ENCODE measurements around the gene AGRN. TPM values are rescaled to one million over a fixed set of nuclear protein-coding genes. Genes with fewer than 3 reads are reported as not detected.

Gene AGRN
- total and polyA plus RNA-seq, 8 donors: 96.8 to 208 (median 149) TPM

GRCh38 chr1:1047963-1048362, 28.0 kb downstream of the AGRN start:
- intact Hi-C loops (cut with DNase I): no loop called here
- DNase-seq (no peak), ATAC-seq (no peak)
- no peaks in the 10 kb centered on the region for H3K9me3 ChIP-seq
- H3K27me3 ChIP-seq: no peaks in the 10 kb centered on the region
- no peak overlapping the region for H3K27ac ChIP-seq
- no peak for TF ChIP-seq CTCF (IDR thresholded peaks at IDR 0.05)
- no peak overlapping the region for H3K4me3 ChIP-seq
- peaks cover 0 to 81% of the 10 kb centered on the region in 2 donors for H3K36me3 ChIP-seq
- H3K4me1 ChIP-seq: no peaks in the 10 kb centered on the region

GRCh38 chr1:1048765-1049164, 28.8 kb downstream of the AGRN start:
- TF ChIP-seq CTCF (IDR thresholded peaks at IDR 0.05): no peak
- Histone ChIP-seq H3K9me3 (no peaks in the 10 kb centered on the region), H3K4me3 (no peak overlapping the region), H3K27me3 (no peaks in the 10 kb centered on the region), H3K36me3 (peaks cover 0 to 81% of the 10 kb centered on the region in 2 donors), H3K4me1 (no peaks in the 10 kb centered on the region), H3K27ac (no peak overlapping the region)
- intact Hi-C loops (cut with DNase I): no loop called here
- no peak for ATAC-seq
- no peak for DNase-seq

- no peak for DNase-seq
- H3K4me3 ChIP-seq: no peak overlapping the region
- no peaks in the 10 kb centered on the region for H3K9me3 ChIP-seq
- H3K27me3 ChIP-seq: no peaks in the 10 kb centered on the region
- no peak for ATAC-seq
- no peaks in the 10 kb centered on the region for H3K4me1 ChIP-seq
- peaks cover 0 to 81% of the 10 kb centered on the region in 2 donors for H3K36me3 ChIP-seq
- intact Hi-C loops (cut with DNase I): no loop called here
- no peak for TF ChIP-seq CTCF (IDR thresholded peaks at IDR 0.05)
- no peak overlapping the region for H3K27ac ChIP-seq
Observed at GRCh38 chr1:1049318-1050165, 29.6 kb downstream of the AGRN start.

DNA sequence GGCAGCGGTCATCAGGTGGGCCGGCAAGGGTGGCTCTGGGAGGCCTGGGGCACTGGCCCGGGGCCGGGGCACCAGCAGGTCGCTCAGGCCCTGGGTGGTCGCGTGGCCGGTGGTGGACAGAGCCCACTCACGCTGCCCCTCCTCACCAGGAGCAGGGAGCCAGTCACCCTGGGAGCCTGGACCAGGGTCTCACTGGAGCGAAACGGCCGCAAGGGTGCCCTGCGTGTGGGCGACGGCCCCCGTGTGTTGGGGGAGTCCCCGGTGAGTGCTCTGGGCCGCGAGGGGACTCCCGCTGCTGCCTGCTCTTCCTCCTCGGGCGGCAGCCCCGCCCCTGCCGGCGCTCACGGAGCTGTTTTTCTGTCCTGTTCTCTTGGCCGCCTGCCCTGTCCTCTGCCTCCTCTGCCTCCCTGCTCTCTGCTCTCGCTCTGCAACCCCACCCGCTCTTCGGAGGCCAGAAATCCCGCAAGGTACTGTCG, 30.7 kb downstream of the AGRN start:
- Histone ChIP-seq H3K27ac (no peak overlapping the region), H3K27me3 (no peaks in the 10 kb centered on the region), H3K4me1 (no peaks in the 10 kb centered on the region), H3K36me3 (peaks cover 0 to 81% of the 10 kb centered on the region in 2 donors), H3K4me3 (no peak overlapping the region), H3K9me3 (no peaks in the 10 kb centered on the region)
- DNase-seq: no peak
- ATAC-seq: no peak
- TF ChIP-seq CTCF (IDR thresholded peaks at IDR 0.05): no peak
- intact Hi-C loops (cut with DNase I): no loop called here

DNA sequence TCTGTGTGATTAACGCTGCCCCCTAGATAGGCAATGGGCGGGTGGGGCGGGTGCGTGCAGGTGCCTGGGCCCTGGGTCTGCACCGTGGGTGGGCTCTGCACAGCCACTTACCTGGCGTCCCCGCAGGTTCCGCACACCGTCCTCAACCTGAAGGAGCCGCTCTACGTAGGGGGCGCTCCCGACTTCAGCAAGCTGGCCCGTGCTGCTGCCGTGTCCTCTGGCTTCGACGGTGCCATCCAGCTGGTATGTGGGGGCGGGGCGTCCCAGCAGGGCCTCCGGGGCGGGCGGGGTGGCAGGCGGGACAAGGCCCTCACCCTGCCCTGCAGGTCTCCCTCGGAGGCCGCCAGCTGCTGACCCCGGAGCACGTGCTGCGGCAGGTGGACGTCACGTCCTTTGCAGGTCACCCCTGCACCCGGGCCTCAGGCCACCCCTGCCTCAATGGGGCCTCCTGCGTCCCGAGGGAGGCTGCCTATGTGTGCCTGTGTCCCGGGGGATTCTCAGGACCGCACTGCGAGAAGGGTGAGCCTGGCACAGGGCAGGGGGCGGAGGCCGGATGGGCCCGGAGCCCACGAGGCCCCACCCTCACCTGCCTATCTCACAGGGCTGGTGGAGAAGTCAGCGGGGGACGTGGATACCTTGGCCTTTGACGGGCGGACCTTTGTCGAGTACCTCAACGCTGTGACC, 31.3 kb downstream of the AGRN start:
- ATAC-seq (no peak), DNase-seq (no peak)
- TF ChIP-seq CTCF (IDR thresholded peaks at IDR 0.05): no peak
- H3K4me1 ChIP-seq: no peaks in the 10 kb centered on the region
- no peaks in the 10 kb centered on the region for H3K27me3 ChIP-seq
- H3K27ac ChIP-seq: no peak overlapping the region
- peaks cover 0 to 75% of the 10 kb centered on the region in 2 donors for H3K36me3 ChIP-seq
- intact Hi-C loops (cut with DNase I): no loop called here
- H3K4me3 ChIP-seq: no peak overlapping the region
- H3K9me3 ChIP-seq: no peaks in the 10 kb centered on the region

All from left lung (tissue), 10 donors.